Ovary (tissue), 3 donors: Measurements from ENCODE around the gene AQP12A.

ENCODE experiments used
- EP300 ChIP-seq: sonication (generic); formaldehyde crosslinking; IDR thresholded peaks from one replicate; pipeline ENCODE4 v1.6.1; 2017; ENCODE audit warnings: antibody characterized with exemption
- POLR2A ChIP-seq: fragments of 450-650 bp; IDR thresholded peaks from one replicate; pipeline ENCODE4 v1.6.1; 2017; ENCODE audit warnings: antibody characterized with exemption, mild to moderate bottlenecking, moderate library complexity
- TF ChIP-seq, protein P1 (sequence below), 3 donors: fragments of 450-650 bp in 2 of 3; fragments of 200-600 bp in 1 of 3; IDR thresholded peaks; one replicate each; pipeline versions ENCODE4 v1.5.1 to v1.8.0; 2016 to 2022; ENCODE audit warnings: antibody characterized with exemption in 3 of 3, mild to moderate bottlenecking in 1 of 3
- donor health status: DM: no; HTN: no; CAD: no.

GRCh38 chr2:240664622-240665021, 27.0 kb upstream of the AQP12A start:
- TF ChIP-seq, protein P1, sequence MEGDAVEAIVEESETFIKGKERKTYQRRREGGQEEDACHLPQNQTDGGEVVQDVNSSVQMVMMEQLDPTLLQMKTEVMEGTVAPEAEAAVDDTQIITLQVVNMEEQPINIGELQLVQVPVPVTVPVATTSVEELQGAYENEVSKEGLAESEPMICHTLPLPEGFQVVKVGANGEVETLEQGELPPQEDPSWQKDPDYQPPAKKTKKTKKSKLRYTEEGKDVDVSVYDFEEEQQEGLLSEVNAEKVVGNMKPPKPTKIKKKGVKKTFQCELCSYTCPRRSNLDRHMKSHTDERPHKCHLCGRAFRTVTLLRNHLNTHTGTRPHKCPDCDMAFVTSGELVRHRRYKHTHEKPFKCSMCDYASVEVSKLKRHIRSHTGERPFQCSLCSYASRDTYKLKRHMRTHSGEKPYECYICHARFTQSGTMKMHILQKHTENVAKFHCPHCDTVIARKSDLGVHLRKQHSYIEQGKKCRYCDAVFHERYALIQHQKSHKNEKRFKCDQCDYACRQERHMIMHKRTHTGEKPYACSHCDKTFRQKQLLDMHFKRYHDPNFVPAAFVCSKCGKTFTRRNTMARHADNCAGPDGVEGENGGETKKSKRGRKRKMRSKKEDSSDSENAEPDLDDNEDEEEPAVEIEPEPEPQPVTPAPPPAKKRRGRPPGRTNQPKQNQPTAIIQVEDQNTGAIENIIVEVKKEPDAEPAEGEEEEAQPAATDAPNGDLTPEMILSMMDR (IDR thresholded peaks at IDR 0.05): no peak
- no peak for TF ChIP-seq EP300
- TF ChIP-seq POLR2A: no peak
